ENCODE data around the gene CDK17.
"Not testable (repeated sequence)": the region's sequence is repeated elsewhere in the genome, so short reads cannot be mapped to it uniquely, and the experiment has no call there.

The CDK17 gene

DNA sequence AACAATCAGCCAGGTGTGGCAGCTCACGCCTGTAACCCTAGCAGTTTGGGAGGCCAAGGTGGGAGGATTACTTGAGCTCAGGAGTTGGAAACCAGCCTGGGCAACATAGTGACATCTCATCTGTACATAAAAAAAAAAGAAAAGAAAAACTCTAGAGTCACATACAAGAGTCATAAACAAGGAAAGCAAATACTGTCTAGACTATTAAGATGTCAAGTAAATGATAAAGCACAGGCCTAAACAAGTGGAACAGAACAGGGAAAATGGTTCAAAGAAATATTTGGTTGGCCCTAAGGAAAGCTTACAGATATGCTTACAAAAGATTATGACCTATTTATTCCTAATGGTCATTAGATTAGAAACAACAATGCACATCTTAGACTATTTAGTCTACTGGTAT lies 12.3 kb downstream of the CDK17 start:
- DNase-seq (ENCODE audit: low spot score) = no peak

DNA sequence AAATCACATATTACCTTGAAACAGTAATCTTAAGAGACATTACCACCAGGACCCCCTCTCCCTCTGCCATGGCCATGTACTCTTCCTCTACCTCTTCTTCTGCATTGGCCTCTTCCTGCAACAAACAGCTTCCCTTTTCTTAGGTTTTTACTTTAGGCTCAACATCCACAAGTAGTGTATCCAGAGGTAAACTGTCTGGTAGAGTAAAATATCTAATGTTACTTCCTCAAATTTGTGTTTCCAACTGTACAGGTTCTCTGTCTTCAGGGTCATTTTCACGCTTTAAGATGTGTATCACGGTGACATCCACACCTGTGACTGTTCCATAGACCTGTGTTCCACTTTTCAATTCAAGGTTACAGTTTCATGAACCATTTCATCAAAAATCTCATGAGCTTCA lies 13.4 kb downstream of the CDK17 start:
- no peak for DNase-seq (ENCODE audit: low spot score)

DNA sequence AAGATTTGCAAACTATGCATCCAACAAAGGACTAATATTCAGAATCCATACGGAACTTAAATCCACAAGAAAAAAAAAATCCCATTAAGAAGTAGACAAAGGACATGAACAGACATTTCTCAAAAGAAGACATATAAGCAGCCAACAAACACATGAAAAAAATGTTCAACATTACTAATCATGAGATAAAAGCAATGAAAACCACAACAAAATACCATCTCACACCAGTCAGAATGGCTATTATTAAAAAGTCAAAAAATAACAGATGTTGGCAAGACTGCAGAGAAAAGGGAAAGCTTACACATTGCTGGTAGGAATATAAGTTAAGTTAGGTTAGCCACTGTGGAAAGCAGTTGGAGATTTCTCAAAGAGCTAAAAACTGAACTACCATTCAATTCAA lies 16.2 kb downstream of the CDK17 start:
- DNase-seq (ENCODE audit: low spot score) = no peak

DNA sequence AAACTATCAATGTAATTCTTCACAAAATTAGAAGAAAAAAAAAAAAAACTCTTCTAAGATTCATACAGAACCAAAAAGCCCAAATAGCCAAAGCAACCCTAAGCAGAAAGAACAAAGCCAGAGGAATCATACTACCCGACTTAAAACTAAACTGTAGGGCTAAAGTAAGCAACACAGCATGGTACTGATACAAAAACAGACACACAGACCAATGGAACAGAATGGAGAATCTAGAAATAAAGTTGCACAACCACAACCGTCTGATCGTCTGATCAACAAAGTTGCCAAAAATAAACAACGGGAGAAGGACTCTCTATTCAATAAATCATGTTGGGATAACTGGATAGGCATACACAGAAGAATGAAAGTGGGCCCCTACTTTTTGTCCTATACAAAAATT lies 16.9 kb downstream of the CDK17 start:
- no peak for DNase-seq (ENCODE audit: low spot score)

DNA sequence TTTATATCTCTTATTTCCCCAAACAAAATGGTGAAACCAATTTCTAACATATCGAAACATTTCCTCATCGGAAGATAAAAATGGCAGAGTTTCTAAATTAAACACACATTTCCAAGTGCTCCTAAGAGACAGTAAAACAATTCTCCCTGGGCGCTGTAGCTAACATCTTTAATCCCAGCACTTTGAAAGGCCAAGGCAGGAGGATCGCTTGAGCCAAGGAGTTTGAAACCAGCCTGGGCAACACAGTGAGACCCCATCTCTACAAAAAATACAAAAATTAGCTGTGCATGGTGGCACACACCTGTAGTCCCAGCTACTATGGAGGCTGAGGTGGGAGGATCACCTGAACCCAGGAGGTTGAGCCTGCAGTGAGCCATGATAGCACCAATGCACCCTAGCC lies 20.5 kb downstream of the CDK17 start:
- DNase-seq (ENCODE audit: low spot score) = not testable (repeated sequence)

DNA sequence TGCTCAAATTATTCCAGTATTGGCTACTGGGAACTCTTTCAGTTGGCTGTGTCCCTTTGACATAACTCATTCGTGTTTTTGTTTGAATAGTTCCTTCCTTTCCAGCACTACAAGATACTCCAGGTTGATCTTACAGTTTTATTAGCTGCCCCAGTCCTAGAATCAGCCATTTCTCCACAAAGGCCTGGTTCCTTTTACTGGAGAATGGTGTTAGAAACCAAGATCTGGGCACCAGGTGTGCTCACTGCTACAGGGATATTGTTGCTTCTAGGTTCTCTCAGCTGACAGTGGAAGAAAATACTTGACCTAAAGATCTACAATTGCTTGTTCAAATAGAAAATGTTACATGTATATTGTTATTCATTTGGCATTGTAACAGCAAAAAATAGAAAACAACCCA lies 21.9 kb downstream of the CDK17 start:
- no peak for DNase-seq (ENCODE audit: low spot score)

DNA sequence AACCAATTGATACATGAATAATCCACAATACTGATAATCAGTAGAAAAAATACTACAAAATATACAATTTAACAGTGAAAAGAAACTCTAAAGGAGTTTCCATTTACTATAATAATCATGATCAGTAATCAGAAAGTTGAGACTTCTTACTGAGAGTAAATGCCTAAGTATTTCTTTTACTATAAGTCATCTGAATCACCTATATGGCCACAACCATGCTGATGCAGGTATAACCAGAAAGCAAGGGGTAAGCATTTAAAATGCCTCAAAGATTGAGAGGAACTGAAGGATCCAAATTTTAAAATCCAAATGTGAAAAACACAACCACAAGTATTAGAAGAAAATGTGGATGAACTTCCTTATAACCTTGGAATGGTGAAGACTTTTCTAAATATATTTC lies 23.4 kb downstream of the CDK17 start:
- DNase-seq (ENCODE audit: low spot score) = no peak

DNA sequence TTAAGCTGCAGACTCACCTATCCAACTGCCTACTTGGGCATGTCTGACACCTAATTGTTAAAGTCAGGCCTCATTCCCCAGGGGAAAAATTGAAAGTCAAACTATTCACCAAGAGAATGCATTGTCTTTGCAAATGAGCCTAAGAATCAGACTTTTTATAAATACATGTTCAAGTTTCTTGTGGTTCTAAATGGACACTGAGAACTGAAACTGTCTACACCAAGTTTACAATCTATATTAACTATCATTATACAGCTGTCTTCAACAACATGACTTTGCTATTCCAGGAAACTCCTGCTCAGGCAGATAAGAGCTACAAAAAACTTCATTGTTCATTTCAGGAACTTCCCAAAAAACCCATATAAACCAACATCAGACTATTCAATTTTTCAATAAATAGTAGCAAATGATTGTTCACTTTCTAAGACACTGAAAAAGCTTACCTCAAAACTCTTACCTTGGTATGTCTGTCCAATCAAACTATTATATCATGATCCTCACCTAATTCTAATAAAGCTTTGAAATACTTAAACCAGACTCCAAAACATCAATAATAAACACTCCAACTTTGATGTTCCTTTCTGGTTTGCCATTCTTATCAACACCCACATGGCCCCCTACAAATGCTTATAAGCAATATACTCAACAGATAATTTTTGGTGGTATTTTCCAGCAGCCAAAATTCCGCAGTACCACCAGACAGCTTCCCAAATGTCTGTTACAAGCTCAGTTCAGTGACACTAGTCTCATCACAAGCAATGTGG lies 24.2 kb downstream of the CDK17 start:
- DNase-seq (ENCODE audit: low spot score) = no peak

DNA sequence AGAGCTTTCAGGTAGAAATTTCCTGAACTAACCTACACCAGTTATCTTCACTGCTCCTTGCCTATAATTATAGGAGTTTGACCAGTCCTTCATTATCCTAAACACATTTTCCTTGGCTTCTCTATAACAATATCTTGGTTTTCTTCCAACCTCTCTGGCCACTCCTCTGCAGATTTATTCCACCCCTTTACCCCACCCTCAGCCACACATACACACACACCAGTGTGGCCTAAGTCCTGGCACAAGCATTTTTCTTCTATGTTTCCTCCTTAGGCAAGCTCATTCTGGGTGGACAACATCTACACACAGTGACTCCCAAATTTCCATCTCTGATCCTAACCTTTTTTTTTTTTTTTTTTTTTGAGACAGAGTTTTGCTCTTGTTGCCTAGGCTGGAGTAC lies 25.1 kb downstream of the CDK17 start:
- DNase-seq (ENCODE audit: low spot score) = no peak

DNA sequence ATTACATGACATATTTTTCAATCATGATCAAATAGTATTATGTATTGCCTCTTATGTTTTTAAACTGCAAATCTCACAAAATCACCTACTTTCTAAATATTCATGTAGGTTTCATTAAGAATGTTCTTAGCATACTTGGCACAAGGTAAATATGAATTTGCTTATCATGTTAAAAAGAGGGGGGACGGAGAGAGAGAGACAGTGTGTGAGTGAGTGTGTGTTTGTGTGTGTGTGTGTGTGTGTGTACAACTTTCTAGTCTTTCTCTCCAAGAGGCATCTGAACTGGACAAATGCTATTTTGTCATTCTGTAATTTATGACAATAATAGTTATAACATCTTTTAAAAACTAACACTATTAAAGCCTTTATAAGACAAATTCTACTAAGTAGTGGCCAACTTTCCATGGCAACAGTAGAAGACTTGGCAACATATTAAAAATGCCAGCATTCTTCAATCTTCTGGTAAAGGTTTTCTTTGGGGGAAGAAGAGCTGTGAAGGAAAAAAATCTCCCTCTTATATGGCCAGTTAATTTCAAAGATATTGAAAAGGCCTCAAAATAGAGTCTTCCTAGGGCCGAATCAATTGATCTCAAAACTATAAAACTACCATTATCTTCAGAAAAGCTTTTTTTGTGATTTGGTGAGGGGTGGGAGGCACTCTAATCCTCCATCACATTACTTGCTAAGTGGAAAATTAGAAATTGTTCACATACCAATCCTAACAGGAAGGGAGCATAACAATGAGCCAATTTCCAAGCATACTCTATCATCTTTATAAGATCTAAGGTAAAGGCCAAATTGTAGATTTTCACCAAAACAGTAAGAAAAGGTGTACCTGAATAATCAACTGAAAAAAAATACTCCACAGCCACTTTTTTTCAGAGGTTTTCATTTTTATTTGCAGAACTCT lies 28.2 kb downstream of the CDK17 start:
- DNase-seq (ENCODE audit: low spot score) = no peak

DNA sequence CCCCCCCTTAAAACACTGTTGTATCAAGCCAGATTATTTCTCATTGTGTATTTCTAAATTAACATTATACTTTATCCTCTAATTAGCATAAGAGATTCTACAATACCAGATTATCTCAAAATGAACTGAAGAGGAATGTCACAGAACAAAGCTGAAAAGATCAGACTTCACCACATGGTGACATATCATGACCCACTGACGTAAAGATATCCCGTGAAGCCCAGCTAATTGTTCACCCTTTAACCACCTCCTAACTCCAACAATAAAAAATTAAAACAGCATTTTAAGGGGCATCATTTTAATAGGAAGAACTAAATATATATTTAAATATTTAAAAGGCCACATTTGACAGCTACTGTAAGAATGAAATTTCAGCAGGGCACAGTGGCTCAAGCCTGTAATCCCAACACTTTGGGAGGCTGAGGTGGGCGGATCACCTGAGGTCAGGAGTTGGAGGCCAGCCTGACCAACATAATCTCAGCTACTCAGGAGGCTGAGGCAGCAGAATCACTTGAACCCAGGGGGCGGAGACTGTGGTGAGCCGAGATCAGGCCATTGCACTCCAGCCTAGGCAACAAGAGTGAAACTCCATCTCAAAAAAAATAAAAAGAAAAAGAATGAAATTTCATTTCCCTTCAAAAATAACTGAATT lies 29.0 kb downstream of the CDK17 start:
- no peak for DNase-seq (ENCODE audit: low spot score)

DNA sequence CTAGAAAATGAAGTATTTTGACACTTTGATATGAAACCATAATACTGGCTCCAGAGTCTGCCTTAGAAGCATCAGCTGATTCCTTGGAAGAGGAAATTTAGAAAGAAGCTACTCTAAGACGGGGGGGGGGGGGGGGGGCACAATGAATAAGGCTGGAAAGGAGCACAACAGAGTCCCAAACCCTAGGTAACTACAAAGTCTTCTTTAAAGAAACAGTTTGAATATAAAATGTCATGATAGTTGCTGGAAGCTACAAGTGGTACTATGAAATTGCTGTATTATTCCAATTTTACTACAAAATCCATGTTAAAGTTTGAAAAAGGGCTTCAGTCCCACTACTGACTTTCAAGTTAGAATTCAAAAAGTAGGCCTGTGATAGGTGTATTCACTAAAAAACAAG lies 31.6 kb downstream of the CDK17 start:
- DNase-seq (ENCODE audit: low spot score) = no peak

DNA sequence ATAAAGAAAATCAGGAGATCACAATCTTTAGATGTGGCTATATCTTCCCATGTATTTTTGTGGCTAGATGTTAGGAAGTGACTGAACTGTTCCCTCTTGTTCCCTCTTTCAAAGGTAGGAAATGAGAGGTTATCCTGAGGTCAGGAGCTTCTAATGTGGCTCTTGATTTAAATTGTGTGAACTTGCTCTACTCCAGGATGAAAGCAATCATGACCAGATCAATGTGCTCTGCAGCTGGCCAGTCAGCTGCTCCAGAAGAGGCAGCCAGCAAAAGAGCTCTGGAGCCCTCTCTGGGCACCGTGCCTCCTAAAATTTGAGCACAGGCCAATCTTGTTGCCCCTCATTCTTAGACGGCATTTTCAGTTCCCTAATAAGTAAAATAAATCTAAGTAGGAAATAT lies 32.0 kb downstream of the CDK17 start:
- no peak for DNase-seq (ENCODE audit: low spot score)

DNA sequence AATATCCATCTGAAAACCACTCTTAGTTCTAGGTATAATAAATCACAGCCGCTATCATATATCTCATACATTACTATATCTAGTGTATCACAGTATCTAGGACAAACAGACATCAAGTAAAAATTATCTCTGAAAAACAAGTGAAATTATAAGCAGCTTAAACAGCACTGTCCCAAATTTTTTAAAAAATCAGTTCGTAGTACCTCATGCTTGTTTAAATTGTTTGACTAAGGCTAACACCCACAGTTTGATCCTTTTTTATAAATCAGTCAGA lies 33.9 kb downstream of the CDK17 start:
- no peak for DNase-seq (ENCODE audit: low spot score)

DNA sequence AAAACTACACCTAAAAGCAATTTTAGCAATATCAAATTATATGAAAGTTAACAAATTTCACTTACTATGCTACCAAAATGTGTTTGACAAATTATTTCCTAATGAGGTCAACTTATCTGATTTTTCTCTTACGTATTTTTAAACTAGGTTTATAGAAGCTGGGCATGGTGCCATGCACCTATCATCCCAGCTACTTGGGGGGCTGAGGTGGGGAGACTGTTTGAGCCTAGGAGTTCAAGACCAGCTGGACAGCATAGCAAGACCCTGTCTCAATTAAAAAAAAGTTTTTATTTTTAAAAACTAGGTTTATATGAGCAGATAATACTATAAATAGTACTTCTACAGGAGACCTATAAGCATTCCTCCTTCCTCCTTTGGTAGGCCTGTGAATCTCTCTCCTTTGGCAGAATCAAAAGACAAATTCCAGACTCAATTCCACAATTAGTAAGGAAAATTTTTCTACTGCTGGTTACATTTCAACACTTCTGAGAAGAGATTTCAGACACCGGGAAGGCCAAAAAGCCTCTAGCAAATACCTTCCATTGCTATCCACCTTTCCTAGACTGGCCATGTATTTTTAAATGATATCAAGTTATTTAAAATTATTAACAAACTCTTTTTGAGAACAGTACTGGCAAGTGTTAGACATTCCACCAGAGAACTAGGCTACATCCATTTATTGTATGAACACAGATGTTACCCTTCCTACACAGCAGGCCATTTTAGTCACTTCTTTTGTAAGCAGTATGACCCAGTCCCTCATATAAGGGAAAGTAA lies 34.4 kb downstream of the CDK17 start:
- no peak for DNase-seq (ENCODE audit: low spot score)

DNA sequence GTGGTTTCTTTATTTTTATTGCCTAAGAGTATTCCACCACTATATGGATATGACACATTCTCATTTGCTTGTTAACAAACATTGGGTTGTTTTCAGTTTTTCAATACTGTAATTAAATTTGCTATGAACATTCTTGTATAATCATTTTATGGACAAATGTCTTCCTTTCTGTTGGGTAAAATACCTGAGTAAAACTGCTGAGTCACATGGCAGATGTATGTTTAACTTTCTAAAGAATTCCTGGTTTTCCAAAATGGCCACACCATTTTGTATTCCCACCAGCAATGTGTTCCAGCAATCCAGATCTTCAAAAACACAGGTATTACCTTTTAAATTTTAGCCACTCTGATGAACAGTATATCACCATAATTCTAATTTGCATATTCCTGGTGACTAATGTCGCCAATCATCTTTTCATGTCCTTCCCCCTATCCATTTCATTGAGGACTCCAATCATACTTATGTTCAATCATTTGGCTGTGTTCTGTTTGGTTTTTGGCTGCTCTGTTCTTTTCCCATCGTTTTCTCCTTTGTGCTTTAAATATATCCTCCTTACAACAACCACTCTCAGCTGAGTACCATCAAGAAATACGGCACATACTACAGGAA lies 36.0 kb downstream of the CDK17 start:
- DNase-seq (ENCODE audit: low spot score) = no peak

DNA sequence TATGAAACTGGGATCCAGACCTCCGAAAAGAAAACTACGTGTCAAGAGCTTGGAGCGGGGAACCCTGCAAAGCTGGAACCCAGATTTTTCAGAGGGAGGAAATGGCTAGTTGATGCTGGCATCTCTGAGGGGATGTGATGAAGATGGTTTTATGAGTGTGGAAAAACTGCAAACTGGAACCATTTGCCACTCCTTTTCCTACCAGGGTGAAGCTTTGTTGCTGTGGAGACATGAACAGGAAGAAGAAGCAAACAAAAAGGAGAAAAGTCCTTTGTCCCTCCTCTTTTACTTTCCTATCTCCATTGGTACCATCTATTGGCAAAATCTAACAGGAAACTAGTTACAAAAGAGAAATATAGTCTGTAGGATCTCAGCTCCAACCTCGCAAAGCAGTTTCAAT lies 39.2 kb downstream of the CDK17 start:
- no peak for DNase-seq (ENCODE audit: low spot score)

DNA sequence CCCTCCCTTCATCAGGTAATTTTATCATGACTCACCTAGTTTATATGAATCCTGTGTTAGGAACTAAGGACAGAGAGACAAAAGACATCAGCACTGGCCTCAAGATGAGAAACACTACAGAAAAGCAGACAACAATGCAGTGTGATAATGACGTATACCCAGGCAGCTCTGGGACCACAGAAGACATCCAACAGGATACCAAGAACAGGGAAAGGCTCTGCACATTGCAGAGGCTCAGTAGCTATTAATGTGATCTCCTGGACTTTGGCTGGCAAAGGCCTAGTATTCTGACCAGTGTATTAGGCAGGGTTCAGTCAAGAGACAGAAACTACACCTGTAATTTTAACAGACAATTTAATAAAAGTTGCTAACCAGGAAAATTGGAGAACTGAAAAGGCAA lies 39.7 kb downstream of the CDK17 start:
- no peak for DNase-seq (ENCODE audit: low spot score)

DNA sequence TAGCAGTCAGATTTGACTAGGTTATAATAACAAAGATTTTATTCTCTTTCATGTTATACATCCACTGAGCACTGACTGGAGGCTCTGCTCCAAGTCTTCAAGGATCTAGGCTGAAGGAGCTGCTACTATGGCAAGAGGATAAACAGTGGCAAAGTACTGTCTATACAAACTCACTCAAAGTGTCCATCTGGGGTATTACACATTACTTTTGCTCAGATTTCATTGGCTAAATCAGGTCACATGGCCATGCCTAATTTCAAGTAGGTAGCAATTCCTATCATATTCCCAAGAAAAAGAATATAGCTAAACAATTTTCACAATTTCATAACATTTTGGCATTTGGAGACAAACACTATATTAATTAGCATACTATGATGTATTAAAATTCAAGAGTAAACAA lies 40.9 kb downstream of the CDK17 start:
- no peak for DNase-seq (ENCODE audit: low spot score)

DNA sequence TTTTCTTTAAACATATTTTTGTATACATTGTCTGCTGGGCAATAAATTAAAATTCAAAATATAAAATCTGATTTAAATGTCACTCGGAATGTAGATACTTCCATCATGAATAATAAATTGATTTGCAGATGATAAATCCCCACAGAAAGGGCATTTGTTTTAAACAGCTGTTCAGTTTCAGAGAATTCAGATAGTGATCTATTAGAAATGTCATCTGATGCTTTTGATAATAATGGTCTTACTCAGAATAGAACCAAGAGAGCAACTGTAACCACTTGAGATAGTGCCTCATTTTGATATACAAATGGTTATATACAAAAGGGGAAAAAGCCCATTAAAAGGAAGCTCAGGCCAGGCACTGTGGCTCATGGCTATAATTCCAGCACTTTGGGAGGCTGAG lies 43.4 kb downstream of the CDK17 start:
- DNase-seq (ENCODE audit: low spot score) = no peak

DNA sequence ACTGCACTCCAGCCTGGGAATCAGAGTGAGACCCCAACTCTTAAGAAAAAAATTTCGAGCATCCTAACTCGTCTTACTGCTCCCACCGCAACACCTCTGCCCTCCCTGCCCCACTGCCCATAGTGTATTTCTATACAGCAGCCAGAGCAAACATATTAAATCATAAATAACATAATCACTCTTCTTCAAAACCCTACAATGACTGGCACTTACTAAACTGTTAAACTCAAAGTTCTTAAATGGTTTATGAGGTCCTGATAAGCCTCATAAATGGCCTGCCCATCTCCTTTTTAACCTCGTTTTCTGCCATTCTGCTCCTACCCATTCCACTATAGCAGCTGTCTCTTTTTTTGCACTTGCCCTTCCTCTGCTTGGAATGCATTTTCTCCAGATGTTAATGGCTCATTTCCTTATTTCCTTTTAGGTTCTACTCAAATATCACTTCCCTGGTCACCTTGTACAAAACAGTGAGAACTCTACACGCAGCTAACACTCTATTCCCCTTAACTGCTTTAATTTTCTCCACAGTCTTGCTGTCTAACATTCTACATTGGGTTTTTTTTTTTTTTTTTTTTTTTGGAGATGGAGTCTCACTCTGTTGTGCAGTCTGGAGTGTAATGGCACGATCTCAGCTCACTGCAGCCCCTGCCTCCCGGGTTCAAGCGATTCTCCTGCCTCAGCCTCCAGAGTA lies 45.2 kb downstream of the CDK17 start:
- DNase-seq (ENCODE audit: low spot score) = no peak

Measured in ecto neural progenitor cell (in vitro differentiated cells).